Measurements from ENCODE around the gene ATP2B3. TPM values are rescaled to one million over a fixed set of nuclear protein-coding genes. Genes with fewer than 3 reads are reported as not detected.

The ATP2B3 gene
- total and polyA plus RNA-seq, 4 donors: 11.8 to 20.1 (median 16.6) TPM

- DNase-seq (ENCODE audit: low read depth in 4 of 6, low spot score in 6 of 6): no peak
- H3K9me3 ChIP-seq (ENCODE audit: control insufficient read depth, insufficient read depth, low read length): no peaks in the 10 kb centered on the region
- WGBS (ENCODE audit: insufficient coverage): 40% methylated on average over 1 of the region's 6 CpGs
- H3K4me3 ChIP-seq (ENCODE audit: low read depth, low read length): no peak overlapping the region
- H3K27me3 ChIP-seq (ENCODE audit: control insufficient read depth, insufficient read depth, low read length): no peaks in the 10 kb centered on the region
- peaks cover 11% of the 10 kb centered on the region for H3K4me1 ChIP-seq (ENCODE audit: control insufficient read depth, insufficient read depth, low read length)
- H3K36me3 ChIP-seq (ENCODE audit: control insufficient read depth, insufficient read depth, low read length): no peaks in the 10 kb centered on the region
- no peak overlapping the region for H3K27ac ChIP-seq (ENCODE audit: low read depth, low read length)
Observed at GRCh38 chrX:153614818-153615217, 97.4 kb downstream of the ATP2B3 start.

- 100% methylated on average over 2 of the region's 5 CpGs for WGBS (ENCODE audit: insufficient coverage)
- peaks cover 2% of the 10 kb centered on the region for H3K9me3 ChIP-seq (ENCODE audit: control insufficient read depth, insufficient read depth, low read length)
- H3K4me3 ChIP-seq (ENCODE audit: low read depth, low read length): no peak overlapping the region
- H3K36me3 ChIP-seq (ENCODE audit: control insufficient read depth, insufficient read depth, low read length): no peaks in the 10 kb centered on the region
- no peaks in the 10 kb centered on the region for H3K27me3 ChIP-seq (ENCODE audit: control insufficient read depth, insufficient read depth, low read length)
- H3K27ac ChIP-seq (ENCODE audit: low read depth, low read length): no peak overlapping the region
- no peak for DNase-seq (ENCODE audit: low read depth in 4 of 6, low spot score in 6 of 6)
- H3K4me1 ChIP-seq (ENCODE audit: control insufficient read depth, insufficient read depth, low read length): no peaks in the 10 kb centered on the region
Observed at GRCh38 chrX:153620576-153620975, 103.1 kb downstream of the ATP2B3 start.

GRCh38 chrX:153621949-153622598 lies 104.6 kb downstream of the ATP2B3 start:
- Histone ChIP-seq H3K36me3 (ENCODE audit: control insufficient read depth, insufficient read depth, low read length) (no peaks in the 10 kb centered on the region), H3K4me1 (ENCODE audit: control insufficient read depth, insufficient read depth, low read length) (no peaks in the 10 kb centered on the region), H3K27me3 (ENCODE audit: control insufficient read depth, insufficient read depth, low read length) (no peaks in the 10 kb centered on the region), H3K27ac (ENCODE audit: low read depth, low read length) (no peak overlapping the region), H3K9me3 (ENCODE audit: control insufficient read depth, insufficient read depth, low read length) (peaks cover 2% of the 10 kb centered on the region), H3K4me3 (ENCODE audit: low read depth, low read length) (no peak overlapping the region)
- DNase-seq (ENCODE audit: low read depth in 4 of 6, low spot score in 6 of 6): no peak
- 87% methylated on average over 16 of the region's 27 CpGs for WGBS (ENCODE audit: insufficient coverage)

DNA sequence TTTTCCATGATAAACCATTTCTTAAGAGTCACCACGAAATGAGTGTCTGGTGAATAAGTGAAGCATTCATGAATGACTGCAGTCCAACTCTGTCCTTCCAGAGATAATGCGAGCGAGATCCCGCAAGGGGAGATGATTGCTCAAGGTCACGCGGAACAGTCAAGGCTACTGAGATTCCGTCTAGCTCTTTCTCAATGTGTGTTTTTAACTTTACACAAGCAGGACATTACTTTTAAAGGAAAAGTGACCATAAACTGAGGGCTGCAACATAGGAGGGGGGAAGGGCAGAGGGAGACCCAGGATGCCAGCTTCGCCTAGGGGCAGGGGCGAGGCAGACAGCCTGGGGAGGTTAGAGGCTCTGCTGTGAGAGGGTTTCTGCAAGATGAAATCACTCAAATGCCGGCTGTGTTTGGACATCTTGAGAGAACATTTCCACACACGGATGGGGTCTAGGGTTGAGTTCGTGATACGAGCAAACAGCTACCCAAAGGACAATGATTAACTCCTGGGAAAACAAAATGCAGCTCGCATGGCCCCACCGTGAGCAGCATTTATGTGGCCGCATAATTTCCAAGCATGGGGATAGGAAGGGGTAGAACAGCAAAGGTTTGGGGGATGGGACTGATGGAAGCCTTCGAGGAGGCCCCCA lies 105.3 kb downstream of the ATP2B3 start:
- no peaks in the 10 kb centered on the region for H3K36me3 ChIP-seq (ENCODE audit: control insufficient read depth, insufficient read depth, low read length)
- no peak for DNase-seq (ENCODE audit: low read depth in 4 of 6, low spot score in 6 of 6)
- 77% methylated on average over 11 of the region's 17 CpGs for WGBS (ENCODE audit: insufficient coverage)
- H3K27ac ChIP-seq (ENCODE audit: low read depth, low read length): no peak overlapping the region
- H3K4me3 ChIP-seq (ENCODE audit: low read depth, low read length): no peak overlapping the region
- H3K9me3 ChIP-seq (ENCODE audit: control insufficient read depth, insufficient read depth, low read length): peaks cover 2% of the 10 kb centered on the region
- H3K27me3 ChIP-seq (ENCODE audit: control insufficient read depth, insufficient read depth, low read length): no peaks in the 10 kb centered on the region
- H3K4me1 ChIP-seq (ENCODE audit: control insufficient read depth, insufficient read depth, low read length): peaks cover 3% of the 10 kb centered on the region

DNA sequence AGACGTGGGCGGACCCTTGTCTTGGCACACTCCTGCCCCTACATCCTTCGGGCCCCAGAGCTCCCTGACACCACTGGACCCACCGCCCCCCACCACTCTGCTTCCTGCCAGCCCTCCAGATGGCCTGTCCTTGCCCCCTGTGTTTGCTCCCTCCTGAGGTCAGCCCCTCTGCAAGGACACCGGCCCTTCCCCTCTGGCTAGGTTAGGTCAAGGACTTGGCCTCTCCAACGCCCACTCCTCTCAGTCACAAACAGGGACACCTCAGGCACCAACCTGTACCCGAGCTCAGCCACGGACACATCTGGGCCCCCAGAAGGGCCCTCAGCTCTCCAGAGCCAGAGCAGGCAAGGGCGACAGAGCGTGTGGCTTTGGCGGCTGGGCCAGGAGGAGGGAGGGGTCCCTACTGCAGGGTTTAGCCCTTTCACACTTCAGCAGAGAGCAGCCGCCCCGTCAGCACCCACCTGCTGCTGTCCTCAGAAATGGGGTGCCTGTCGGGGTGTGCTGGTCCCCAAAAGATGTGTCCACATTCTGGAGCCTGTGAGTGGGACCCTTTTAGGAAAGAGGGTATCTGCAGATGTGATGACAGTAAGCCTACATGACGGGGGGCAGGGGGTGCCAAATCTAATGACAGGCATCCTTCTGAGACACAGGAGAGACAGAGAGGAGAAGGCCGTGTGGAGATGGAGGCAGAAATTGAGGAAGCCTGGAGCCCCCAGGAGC lies 106.0 kb downstream of the ATP2B3 start:
- Histone ChIP-seq H3K27me3 (ENCODE audit: control insufficient read depth, insufficient read depth, low read length) (no peaks in the 10 kb centered on the region), H3K4me1 (ENCODE audit: control insufficient read depth, insufficient read depth, low read length) (peaks cover 3% of the 10 kb centered on the region), H3K36me3 (ENCODE audit: control insufficient read depth, insufficient read depth, low read length) (no peaks in the 10 kb centered on the region), H3K9me3 (ENCODE audit: control insufficient read depth, insufficient read depth, low read length) (peaks cover 2% of the 10 kb centered on the region), H3K27ac (ENCODE audit: low read depth, low read length) (no peak overlapping the region), H3K4me3 (ENCODE audit: low read depth, low read length) (no peak overlapping the region)
- no peak for DNase-seq (ENCODE audit: low read depth in 4 of 6, low spot score in 6 of 6)
- 75% methylated on average over 13 of the region's 16 CpGs for WGBS (ENCODE audit: insufficient coverage)

GRCh38 chrX:153624196-153625091 lies 107.0 kb downstream of the ATP2B3 start:
- H3K27ac ChIP-seq (ENCODE audit: low read depth, low read length): no peak overlapping the region
- no peak overlapping the region for H3K4me3 ChIP-seq (ENCODE audit: low read depth, low read length)
- H3K27me3 ChIP-seq (ENCODE audit: control insufficient read depth, insufficient read depth, low read length): no peaks in the 10 kb centered on the region
- H3K36me3 ChIP-seq (ENCODE audit: control insufficient read depth, insufficient read depth, low read length): no peaks in the 10 kb centered on the region
- H3K9me3 ChIP-seq (ENCODE audit: control insufficient read depth, insufficient read depth, low read length): peaks cover 2% of the 10 kb centered on the region
- peaks cover 3% of the 10 kb centered on the region for H3K4me1 ChIP-seq (ENCODE audit: control insufficient read depth, insufficient read depth, low read length)
- DNase-seq (ENCODE audit: low read depth in 4 of 6, low spot score in 6 of 6): no peak
- 81% methylated on average over 15 of the region's 15 CpGs for WGBS (ENCODE audit: insufficient coverage)

GRCh38 chrX:153625271-153626024 lies 108.0 kb downstream of the ATP2B3 start:
- no peaks in the 10 kb centered on the region for H3K27me3 ChIP-seq (ENCODE audit: control insufficient read depth, insufficient read depth, low read length)
- 81% methylated on average over 21 of the region's 21 CpGs for WGBS (ENCODE audit: insufficient coverage)

DNA sequence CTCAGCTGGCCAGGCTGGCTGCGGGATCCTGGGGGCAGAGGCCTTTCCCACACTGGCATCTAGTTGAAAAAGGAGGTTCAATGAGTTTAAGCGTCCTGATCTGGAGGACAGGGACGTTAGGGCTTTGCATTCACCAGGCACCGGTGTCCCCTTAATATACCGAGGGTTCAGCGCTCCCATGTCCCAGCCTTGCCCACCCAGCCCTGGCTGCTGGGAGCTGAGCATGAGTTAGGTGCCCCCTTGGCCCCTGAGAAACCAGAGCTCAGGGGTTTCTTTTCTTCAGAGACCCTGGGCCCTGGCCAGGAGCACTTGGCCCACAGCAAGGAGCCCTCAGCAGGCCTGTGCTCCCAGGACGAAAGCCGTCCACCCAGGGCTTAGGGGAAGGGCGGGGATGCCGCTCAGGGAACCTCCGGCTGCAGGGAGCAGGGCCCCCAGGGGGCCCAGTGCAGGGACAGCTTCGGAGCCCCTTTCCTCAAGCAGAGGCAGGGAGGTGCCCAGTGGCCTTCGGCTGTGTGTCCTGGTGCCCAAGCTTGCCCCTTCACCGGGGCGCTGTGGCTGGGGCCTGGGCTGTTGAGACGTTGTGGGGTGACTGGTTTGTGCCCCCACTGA lies 108.7 kb downstream of the ATP2B3 start:
- peaks cover 3% of the 10 kb centered on the region for H3K4me1 ChIP-seq (ENCODE audit: control insufficient read depth, insufficient read depth, low read length)
- no peaks in the 10 kb centered on the region for H3K27me3 ChIP-seq (ENCODE audit: control insufficient read depth, insufficient read depth, low read length)
- WGBS (ENCODE audit: insufficient coverage): 83% methylated on average over 13 of the region's 16 CpGs
- H3K27ac ChIP-seq (ENCODE audit: low read depth, low read length): no peak overlapping the region
- H3K4me3 ChIP-seq (ENCODE audit: low read depth, low read length): no peak overlapping the region
- no peaks in the 10 kb centered on the region for H3K36me3 ChIP-seq (ENCODE audit: control insufficient read depth, insufficient read depth, low read length)
- peaks cover 2% of the 10 kb centered on the region for H3K9me3 ChIP-seq (ENCODE audit: control insufficient read depth, insufficient read depth, low read length)
- DNase-seq (ENCODE audit: low read depth in 4 of 6, low spot score in 6 of 6): no peak

More at GRCh38 chrX:153625271-153626024, 108.0 kb downstream of the ATP2B3 start:
- DNase-seq (ENCODE audit: low read depth in 4 of 6, low spot score in 6 of 6): no peak
- Histone ChIP-seq H3K9me3 (ENCODE audit: control insufficient read depth, insufficient read depth, low read length) (peaks cover 2% of the 10 kb centered on the region), H3K4me3 (ENCODE audit: low read depth, low read length) (no peak overlapping the region), H3K36me3 (ENCODE audit: control insufficient read depth, insufficient read depth, low read length) (no peaks in the 10 kb centered on the region), H3K4me1 (ENCODE audit: control insufficient read depth, insufficient read depth, low read length) (peaks cover 3% of the 10 kb centered on the region), H3K27ac (ENCODE audit: low read depth, low read length) (no peak overlapping the region)
